Keratinocyte (primary cell): Measurements from ENCODE around the gene AAR2.

ENCODE experiments used
- EZH2 ChIP-seq: IDR thresholded peaks from one replicate; pipeline ENCODE4 v1.6.1; 2012; ENCODE audit warnings: inconsistent platforms, mild to moderate bottlenecking, low read length, moderate library complexity
- TF ChIP-seq, protein P1 (sequence below), 3 experiments: IDR thresholded peaks in 1 of 3; conservative IDR thresholded peaks in 1 of 3; optimal IDR thresholded peaks in 1 of 3; 2 replicates in 2 of 3; 3 replicates in 1 of 3; pipeline versions ENCODE3 to v1.5.1; 2011; ENCODE audit warnings: low read length in 3 of 3, mild to moderate bottlenecking in 3 of 3, moderate library complexity in 2 of 3, control low read depth in 1 of 3, inconsistent platforms in 1 of 3; ENCODE audit not compliant: insufficient read depth in 2 of 3; ENCODE audit errors: extremely low read depth in 1 of 3

DNA sequence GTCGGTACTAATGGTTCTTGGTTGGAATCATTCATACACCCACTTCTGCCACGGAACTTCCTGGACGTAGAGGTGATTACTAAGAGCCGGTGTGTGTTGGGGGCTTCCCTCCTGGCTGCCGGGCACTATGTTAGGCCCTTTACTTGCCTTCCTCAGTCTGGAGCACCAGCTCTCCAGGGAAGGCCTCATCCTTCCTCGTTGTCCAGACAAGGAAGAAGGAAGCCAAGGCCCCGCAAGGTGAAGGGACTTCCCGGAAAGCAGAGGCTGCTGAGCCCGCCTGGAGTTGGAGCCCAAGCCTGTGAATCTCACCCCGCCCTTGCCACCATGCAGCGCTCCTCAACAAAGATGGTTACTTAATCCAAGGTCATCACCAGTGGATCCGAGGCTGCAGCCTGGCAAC lies 26.2 kb downstream of the AAR2 start:
- TF ChIP-seq, protein P1, sequence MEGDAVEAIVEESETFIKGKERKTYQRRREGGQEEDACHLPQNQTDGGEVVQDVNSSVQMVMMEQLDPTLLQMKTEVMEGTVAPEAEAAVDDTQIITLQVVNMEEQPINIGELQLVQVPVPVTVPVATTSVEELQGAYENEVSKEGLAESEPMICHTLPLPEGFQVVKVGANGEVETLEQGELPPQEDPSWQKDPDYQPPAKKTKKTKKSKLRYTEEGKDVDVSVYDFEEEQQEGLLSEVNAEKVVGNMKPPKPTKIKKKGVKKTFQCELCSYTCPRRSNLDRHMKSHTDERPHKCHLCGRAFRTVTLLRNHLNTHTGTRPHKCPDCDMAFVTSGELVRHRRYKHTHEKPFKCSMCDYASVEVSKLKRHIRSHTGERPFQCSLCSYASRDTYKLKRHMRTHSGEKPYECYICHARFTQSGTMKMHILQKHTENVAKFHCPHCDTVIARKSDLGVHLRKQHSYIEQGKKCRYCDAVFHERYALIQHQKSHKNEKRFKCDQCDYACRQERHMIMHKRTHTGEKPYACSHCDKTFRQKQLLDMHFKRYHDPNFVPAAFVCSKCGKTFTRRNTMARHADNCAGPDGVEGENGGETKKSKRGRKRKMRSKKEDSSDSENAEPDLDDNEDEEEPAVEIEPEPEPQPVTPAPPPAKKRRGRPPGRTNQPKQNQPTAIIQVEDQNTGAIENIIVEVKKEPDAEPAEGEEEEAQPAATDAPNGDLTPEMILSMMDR (optimal IDR thresholded peaks at IDR 0.05 in 1 of 3, IDR thresholded peaks at IDR 0.05 in 1 of 3, conservative IDR thresholded peaks at IDR 0.05 in 1 of 3; ENCODE audit: extremely low read depth in 1 of 3, insufficient read depth in 2 of 3, low read length in 3 of 3), result no peak
- TF ChIP-seq EZH2, result no peak
